H1 (cell line): Measurements from ENCODE around the gene KRT23. TPM values are rescaled to one million over a fixed set of nuclear protein-coding genes. Genes with fewer than 3 reads are reported as not detected.

ENCODE experiments used
- CTCF ChIA-PET: fragments of 300-600 bp; sonication (Branson Sonifier 250); formaldehyde crosslinking; loops from one replicate; lab custom pipeline; 2021; ENCODE audit not compliant: partially characterized antibody; lab: Charles Lee
- POLR2A ChIA-PET: fragments of 300-600 bp; sonication (Branson Sonifier 250); formaldehyde crosslinking; loops from one replicate; lab custom pipeline; 2021; ENCODE audit warnings: inconsistent platforms; ENCODE audit not compliant: partially characterized antibody; lab: Charles Lee
- DNase-seq, 2 experiments: peaks; one replicate each; pipeline versions ENCODE4 v3.0.0 to v3.0.0-alpha.2; 2010 to 2022; ENCODE audit warnings: low spot score in 2 of 2, low read depth in 1 of 2, mixed read lengths in 1 of 2
- FAIRE-seq: peaks from 2 replicates; lab custom pipeline; 2011; peaks lifted over from hg19 to GRCh38; lab: Jason Lieb, UNC
- H2AFZ ChIP-seq: 2 replicates; pipeline ENCODE4 v1.8.1; 2012; ENCODE audit warnings: low read length, inconsistent platforms
- H2AK5ac ChIP-seq: 2 replicates; pipeline ENCODE4 v1.6.1; 2013; ENCODE audit warnings: low read depth, low read length
- H2BK120ac ChIP-seq: replicated peaks from 2 replicates; pipeline ENCODE3; 2013; ENCODE audit warnings: low read depth, low read length, inconsistent platforms
- H2BK12ac ChIP-seq: 2 replicates; pipeline ENCODE4 v1.6.1; 2013; ENCODE audit warnings: low read depth, low read length
- H2BK15ac ChIP-seq: 2 replicates; pipeline ENCODE4 v1.6.1; 2013; ENCODE audit warnings: low read length
- H2BK20ac ChIP-seq: 2 replicates; pipeline ENCODE4 v1.6.1; 2013; ENCODE audit warnings: low read length
- H2BK5ac ChIP-seq: 2 replicates; pipeline ENCODE4 v1.6.1; 2013; ENCODE audit warnings: low read depth, low read length
- H3K14ac ChIP-seq: 2 replicates; pipeline ENCODE4 v1.6.1; 2013; ENCODE audit warnings: inconsistent platforms; ENCODE audit not compliant: insufficient read length
- H3K18ac ChIP-seq: 2 replicates; pipeline ENCODE4 v1.6.1; 2013; ENCODE audit warnings: low read length; ENCODE audit errors: extremely low read depth
- H3K23ac ChIP-seq: 2 replicates; pipeline ENCODE4 v1.6.1; 2013; ENCODE audit warnings: inconsistent platforms; ENCODE audit not compliant: insufficient read length
- H3K23me2 ChIP-seq: 2 replicates; pipeline ENCODE4 v1.6.1; 2013; ENCODE audit warnings: low read depth, low read length
- H3K27ac ChIP-seq: 2 replicates; pipeline ENCODE4 v1.6.1; 2011; ENCODE audit warnings: low read depth, low read length, inconsistent platforms
- H3K27me3 ChIP-seq, 4 experiments: replicated peaks in 1 of 4; 1 replicate in 1 of 4; 2 replicates in 3 of 4; pipeline versions ENCODE4 v1.6.1 to v1.8.1; 2011 to 2013; ENCODE audit warnings: low read length in 3 of 4, mild to moderate bottlenecking in 3 of 4, inconsistent platforms in 2 of 4, mixed read lengths in 2 of 4, moderate library complexity in 1 of 4; ENCODE audit not compliant: control insufficient read depth in 3 of 4, insufficient read depth in 3 of 4; ENCODE audit errors: extremely low read depth in 1 of 4
- H3K36me3 ChIP-seq, 4 experiments: 2 replicates each; pipeline versions ENCODE4 v1.6.1 to v1.8.1; 2011 to 2013; ENCODE audit warnings: mild to moderate bottlenecking in 4 of 4, low read length in 3 of 4, moderate library complexity in 2 of 4, control low read depth in 1 of 4, inconsistent platforms in 1 of 4; ENCODE audit not compliant: insufficient read depth in 4 of 4, control insufficient read depth in 2 of 4
- H3K4ac ChIP-seq: replicated peaks from 2 replicates; pipeline ENCODE3; 2013; ENCODE audit warnings: low read length, low read depth, mixed read lengths, inconsistent platforms; ENCODE audit not compliant: insufficient read length
- H3K4me1 ChIP-seq, 4 experiments: replicated peaks in 1 of 4; 1 replicate in 1 of 4; 2 replicates in 3 of 4; pipeline versions ENCODE4 v1.6.1 to v1.8.1; 2011 to 2013; ENCODE audit warnings: low read length in 3 of 4, inconsistent platforms in 2 of 4, mixed read lengths in 1 of 4; ENCODE audit not compliant: insufficient read depth in 4 of 4, control insufficient read depth in 3 of 4
- H3K4me2 ChIP-seq, 2 experiments: 2 replicates each; pipeline versions ENCODE4 v1.6.1 to v1.8.1; 2011 to 2013; ENCODE audit warnings: low read depth in 2 of 2, low read length in 2 of 2, control low read depth in 1 of 2, inconsistent platforms in 1 of 2, mild to moderate bottlenecking in 1 of 2; ENCODE audit not compliant: insufficient read depth in 1 of 2
- H3K4me3 ChIP-seq, 4 experiments: fragments of 200-600, 300-600 bp in 1 of 4; sonication (generic), shearing (Covaris generic), sonication (Bioruptor Twin) in 1 of 4; 2 replicates each; pipeline versions ENCODE4 v1.5.1 to v1.8.1; 2011 to 2016; ENCODE audit warnings: low read length in 4 of 4, low read depth in 3 of 4, control low read depth in 2 of 4, inconsistent platforms in 2 of 4, mild to moderate bottlenecking in 2 of 4, mixed read lengths in 1 of 4, moderate library complexity in 1 of 4; ENCODE audit not compliant: insufficient read depth in 2 of 4; ENCODE audit errors: extremely low read depth in 1 of 4
- H3K56ac ChIP-seq: replicated peaks from 2 replicates; pipeline ENCODE3; 2013; ENCODE audit warnings: low read depth, mild to moderate bottlenecking, mixed read lengths, low read length, inconsistent platforms; ENCODE audit not compliant: insufficient read length
- H3K79me1 ChIP-seq: 2 replicates; pipeline ENCODE4 v1.6.1; 2013; ENCODE audit warnings: low read depth, low read length, control low read depth
- H3K79me2 ChIP-seq, 2 experiments: 2 replicates each; pipeline versions ENCODE4 v1.6.1 to v1.8.1; 2012 to 2013; ENCODE audit warnings: low read length in 2 of 2, mild to moderate bottlenecking in 2 of 2, inconsistent platforms in 1 of 2; ENCODE audit not compliant: insufficient read depth in 2 of 2, control insufficient read depth in 1 of 2
- H3K9ac ChIP-seq, 4 experiments: replicated peaks in 1 of 4; 1 replicate in 1 of 4; 2 replicates in 3 of 4; pipeline versions ENCODE4 v1.6.1 to v1.8.1; 2011 to 2013; ENCODE audit warnings: low read depth in 3 of 4, low read length in 3 of 4, control low read depth in 2 of 4, mild to moderate bottlenecking in 2 of 4, moderate library complexity in 2 of 4, inconsistent platforms in 1 of 4; ENCODE audit errors: extremely low read depth in 1 of 4
- H3K9me3 ChIP-seq, 2 experiments: 2 replicates each; pipeline versions ENCODE4 v1.6.1 to v1.8.1; 2012 to 2013; ENCODE audit warnings: mild to moderate bottlenecking in 2 of 2, moderate library complexity in 2 of 2, control low read depth in 1 of 2, inconsistent platforms in 1 of 2, low read depth in 1 of 2, low read length in 1 of 2, mixed read lengths in 1 of 2; ENCODE audit not compliant: insufficient read depth in 2 of 2
- H4K20me1 ChIP-seq, 2 experiments: replicated peaks in 1 of 2; 2 replicates each; pipeline versions ENCODE3 to v1.8.1; 2011 to 2013; ENCODE audit warnings: inconsistent platforms in 2 of 2, low read length in 2 of 2, mild to moderate bottlenecking in 1 of 2; ENCODE audit not compliant: insufficient read depth in 2 of 2, control insufficient read depth in 1 of 2
- H4K5ac ChIP-seq: 2 replicates; pipeline ENCODE4 v1.6.1; 2013; ENCODE audit warnings: low read length, low read depth, mixed read lengths, inconsistent platforms; ENCODE audit not compliant: insufficient read length
- H4K8ac ChIP-seq: 2 replicates; pipeline ENCODE4 v1.8.0; 2013; ENCODE audit warnings: mild to moderate bottlenecking, moderate library complexity, low read length, inconsistent platforms; ENCODE audit not compliant: insufficient read depth; ENCODE audit errors: extremely low read depth
- H4K91ac ChIP-seq: replicated peaks from 2 replicates; pipeline ENCODE3; 2013; ENCODE audit warnings: low read length, mixed read lengths, inconsistent platforms; ENCODE audit not compliant: insufficient read length
- WGBS, 2 experiments: shearing (Covaris generic) in 1 of 2; methylation state at CpG; one replicate each; pipeline versions ENCODE4 v1.1.6 to v1.1.7; 2013 to 2015; ENCODE audit warnings: low lambda C conversion rate in 2 of 2, mixed read lengths in 2 of 2, inconsistent platforms in 1 of 2, low coverage in 1 of 2, missing lambda C conversion rate in 1 of 2; ENCODE audit not compliant: insufficient replicate concordance in 2 of 2, insufficient coverage in 1 of 2, insufficient read length in 1 of 2; ENCODE audit errors: extremely low coverage in 1 of 2, missing lambda C conversion rate in 1 of 2; 5-methylcytosine and 5-hydroxymethylcytosine counted together
- polyA plus RNA-seq, 7 experiments: library from polyadenylated mRNA; depleted of rRNA in 3 of 7; stranded (reverse) in 5 of 7; unstranded in 2 of 7; fragments of >200 nt in 5 of 7; fragments of 200-250 nt in 2 of 7; gene quantifications; 1 replicate in 5 of 7; 2 replicates in 1 of 7; 4 replicates in 1 of 7; pipeline versions ENCODE4 v1.2.1 to v1.2.3, GENCODE V29; 2011 to 2013; ENCODE audit warnings: missing spikeins in 2 of 7, mixed read lengths in 2 of 7
- total RNA-seq: library from RNA; stranded (reverse); fragmentation: NEBNext Ultra II Directional; extraction: Animal tissue kit (Norgen Biotek cat#: 25700); gene quantifications from 2 replicates; pipeline ENCODE4 v1.2.1, GENCODE V29; 2021

The KRT23 gene
- total and polyA plus RNA-seq, 2 of the 8 experiments (the other 6 are each of a cell fraction or from before 2014, with no cell fraction given): not detected

- no peak overlapping the region for H2BK12ac ChIP-seq
- no peak for DNase-seq
- H3K4ac ChIP-seq: no peak overlapping the region
- H3K27me3 ChIP-seq: no peaks in the 10 kb centered on the region
- no peak overlapping the region for H2BK20ac ChIP-seq
- H2AK5ac ChIP-seq: no peak overlapping the region
- H2BK120ac ChIP-seq: no peak overlapping the region
- H4K91ac ChIP-seq: no peak overlapping the region
- no peak overlapping the region for H3K4me3 ChIP-seq
- H3K79me1 ChIP-seq: no peaks in the 10 kb centered on the region
- no peaks in the 10 kb centered on the region for H4K20me1 ChIP-seq
- FAIRE-seq: no peak
- no peak overlapping the region for H3K14ac ChIP-seq
- no peak overlapping the region for H2BK5ac ChIP-seq
- H2BK15ac ChIP-seq: no peak overlapping the region
- no peak overlapping the region for H3K56ac ChIP-seq
- H3K4me2 ChIP-seq: no peak overlapping the region
- H3K23me2 ChIP-seq: 0 out of 2 replicates have a peak, but pooled peaks cover 2% of the 10 kb centered on the region
- 92% methylated on average over 3 of the region's 3 CpGs; no CpG with 5 or more reads in 1 of the 2 experiments for WGBS, 2 experiments
- no peak overlapping the region for H4K5ac ChIP-seq
- no peak overlapping the region for H3K23ac ChIP-seq
- no peak overlapping the region for H3K18ac ChIP-seq
- H2AFZ ChIP-seq: no peak overlapping the region
- ChIA-PET POLR2A (no interaction called here), CTCF (interaction anchor here (0.8 to 1.1 kb wide), 2 partner anchors 28 to 387 kb away, joined by 3 read pairs; no protein-coding TSS in a partner anchor)
- no peak overlapping the region for H3K9ac ChIP-seq
- no peaks in the 10 kb centered on the region for H3K9me3 ChIP-seq
- no peaks in the 10 kb centered on the region for H3K79me2 ChIP-seq
- H3K36me3 ChIP-seq: no peaks in the 10 kb centered on the region
- no peak overlapping the region for H4K8ac ChIP-seq
- H3K27ac ChIP-seq: no peak overlapping the region
- peaks cover 0 to 4% (median 0%) of the 10 kb centered on the region in 4 experiments; a peak in 2 of 7 replicates for H3K4me1 ChIP-seq
Measured at GRCh38 chr17:40935624-40936023, 1.8 kb downstream of the KRT23 start.
